ENCODE data around the gene KDM5A.

The KDM5A gene

DNA sequence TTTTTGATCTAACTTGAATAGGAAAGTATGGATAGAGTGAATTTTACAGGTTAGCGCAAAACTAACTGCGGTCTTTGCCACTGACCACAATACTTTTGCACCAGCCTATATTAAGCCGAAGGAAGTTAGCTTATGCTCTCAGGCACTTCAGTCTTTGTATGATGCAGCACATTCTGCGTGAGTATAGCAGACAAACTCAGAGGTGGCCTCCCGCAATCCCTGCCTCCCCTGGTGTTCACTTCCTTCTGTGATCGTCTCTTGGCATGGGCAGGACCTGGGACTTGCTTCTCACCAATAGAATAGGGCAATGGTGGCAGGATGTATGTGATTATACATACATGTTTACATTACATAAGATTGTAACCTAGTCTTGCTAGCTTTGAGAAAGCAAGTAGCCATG, 116.2 kb downstream of the KDM5A start:
- no peak for DNase-seq (ENCODE audit: low read depth in 2 of 2)

DNA sequence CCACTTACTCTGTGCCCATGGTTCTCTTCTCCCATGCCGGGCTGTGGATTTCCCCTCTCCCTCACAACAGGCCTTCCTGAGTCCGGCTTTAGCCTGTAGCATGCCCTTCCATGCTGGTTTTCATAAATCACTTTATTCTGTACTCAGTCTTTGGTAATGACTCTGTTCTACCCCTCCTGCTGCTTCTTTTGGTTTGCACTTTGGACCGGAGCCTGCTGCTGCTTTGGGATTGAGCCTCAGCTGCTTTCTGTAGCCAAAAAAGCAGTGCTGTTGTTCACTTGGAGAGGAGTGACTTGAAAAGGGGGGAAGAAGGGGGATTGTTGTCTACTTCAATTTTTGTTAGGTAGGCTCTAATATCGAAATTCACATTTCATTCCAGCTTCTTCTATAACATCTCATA, 118.0 kb downstream of the KDM5A start:
- DNase-seq (ENCODE audit: low read depth in 2 of 2) = no peak

DNA sequence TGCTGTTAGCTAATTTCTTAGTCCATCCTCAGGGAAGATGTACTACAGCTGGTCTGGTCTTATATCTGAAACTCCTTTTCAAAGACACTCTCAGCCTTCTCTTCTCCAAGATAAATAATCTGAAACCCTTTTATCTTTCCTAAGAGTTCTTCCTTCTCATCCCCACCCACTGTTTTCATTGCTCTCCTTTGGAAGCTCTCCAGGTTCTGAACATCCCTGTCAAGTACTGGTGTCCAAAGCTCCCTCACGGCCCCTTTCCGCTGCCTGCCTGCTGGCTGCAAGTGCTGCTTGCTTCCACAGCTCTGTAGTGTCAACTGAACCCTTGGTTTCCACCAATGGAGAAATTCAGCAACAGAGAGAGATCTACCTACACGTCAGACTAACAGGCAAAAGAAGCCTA, 119.9 kb downstream of the KDM5A start:
- DNase-seq (ENCODE audit: low read depth in 2 of 2) = no peak

DNA sequence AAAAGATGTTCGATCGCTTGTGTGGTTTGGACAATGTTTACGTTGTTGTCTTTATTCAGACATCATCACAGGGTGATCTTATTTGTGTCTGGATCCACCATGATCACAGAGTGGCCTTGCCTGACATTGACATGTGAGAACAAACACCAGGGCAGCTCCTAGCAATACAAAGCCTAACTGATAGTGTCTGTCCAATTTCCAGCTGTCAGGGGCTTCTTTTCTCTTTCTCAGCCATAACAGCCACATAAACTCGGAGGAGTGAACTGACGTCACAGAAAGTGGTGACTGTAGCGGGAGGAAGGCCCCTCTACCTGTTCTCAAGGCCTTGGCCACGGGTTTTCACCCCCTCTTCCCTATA, 120.7 kb downstream of the KDM5A start:
- DNase-seq (ENCODE audit: low read depth in 2 of 2) = no peak

DNA sequence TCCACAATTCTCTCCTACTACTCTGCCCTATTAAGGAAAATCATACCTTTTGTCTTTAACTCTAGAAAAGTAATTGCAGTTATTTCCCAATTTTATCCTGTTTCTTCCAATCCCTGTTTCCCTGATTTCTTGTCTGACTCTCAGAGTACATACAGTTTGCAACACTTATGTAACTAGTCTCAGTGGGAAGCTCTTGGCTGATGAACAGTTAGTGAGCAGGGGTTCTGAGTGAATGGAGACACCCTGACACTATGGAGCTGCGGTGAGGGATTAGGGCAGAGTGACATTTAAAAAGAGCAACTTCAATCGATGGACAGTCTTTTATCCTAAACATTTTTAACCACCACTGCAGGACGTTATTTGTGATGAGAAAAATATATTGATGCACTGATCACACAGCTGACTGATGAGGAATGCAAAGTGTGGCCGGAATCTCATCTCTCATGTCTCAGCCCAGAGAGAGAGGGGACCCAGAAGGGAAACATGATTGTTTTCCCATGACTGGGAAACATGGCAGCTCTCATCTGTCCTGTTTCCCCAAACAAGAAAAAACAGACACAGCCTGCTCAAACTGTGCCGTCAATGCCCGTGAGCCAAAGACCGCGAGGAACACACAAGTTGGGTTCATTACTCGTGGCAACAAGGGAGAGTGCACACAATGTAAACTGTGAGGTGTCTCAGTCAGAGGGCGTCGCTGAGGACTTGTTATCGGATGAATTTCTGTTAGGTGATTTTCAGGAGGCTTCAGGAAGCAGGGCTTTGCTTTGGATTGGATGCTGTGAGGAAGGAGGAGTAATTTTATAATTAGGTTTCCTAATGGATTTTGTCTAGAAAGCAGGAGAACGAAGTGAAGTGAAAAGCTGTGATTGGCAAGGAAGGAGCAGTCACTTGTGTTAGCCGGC, 121.3 kb downstream of the KDM5A start:
- DNase-seq (ENCODE audit: low read depth in 2 of 2) = no peak

DNA sequence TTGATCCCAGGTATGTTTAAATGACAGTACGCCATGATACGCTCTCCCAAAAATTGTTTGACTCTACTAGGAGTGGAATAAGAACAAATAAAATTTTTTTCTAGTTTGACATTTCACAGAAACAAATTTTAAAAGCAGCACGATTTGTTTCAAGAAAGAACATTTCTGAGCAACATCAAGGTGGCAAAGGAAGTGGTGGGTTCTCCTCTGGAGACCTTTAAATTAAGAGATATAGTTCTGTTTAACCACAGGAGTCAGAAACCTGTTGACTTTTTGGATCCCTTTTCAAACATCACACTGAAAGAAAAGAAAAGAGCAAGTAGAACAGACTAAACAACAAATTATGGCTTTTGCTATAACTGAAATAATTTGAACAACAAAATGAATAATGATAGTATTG, 124.0 kb downstream of the KDM5A start:
- no peak for DNase-seq (ENCODE audit: low read depth in 2 of 2)

DNA sequence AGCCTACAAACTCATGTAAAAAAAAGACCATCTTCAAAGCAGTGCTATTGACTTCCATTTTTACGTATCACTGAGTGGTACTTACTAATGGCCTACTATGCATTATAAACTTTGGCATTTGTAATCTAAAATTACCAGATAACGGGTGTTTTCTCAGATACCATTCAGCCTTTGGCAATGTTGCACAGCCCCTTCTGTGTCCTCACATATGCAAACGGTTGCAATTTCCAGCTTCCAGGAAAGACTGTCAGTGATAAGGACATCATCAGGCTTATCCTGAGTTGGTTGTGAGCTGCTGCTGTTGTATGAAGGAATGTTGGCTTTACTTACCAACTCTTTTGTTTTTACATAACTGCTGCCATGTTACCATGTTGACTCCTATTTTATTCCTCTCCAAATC, 124.9 kb downstream of the KDM5A start:
- DNase-seq (ENCODE audit: low read depth in 2 of 2) = no peak

DNA sequence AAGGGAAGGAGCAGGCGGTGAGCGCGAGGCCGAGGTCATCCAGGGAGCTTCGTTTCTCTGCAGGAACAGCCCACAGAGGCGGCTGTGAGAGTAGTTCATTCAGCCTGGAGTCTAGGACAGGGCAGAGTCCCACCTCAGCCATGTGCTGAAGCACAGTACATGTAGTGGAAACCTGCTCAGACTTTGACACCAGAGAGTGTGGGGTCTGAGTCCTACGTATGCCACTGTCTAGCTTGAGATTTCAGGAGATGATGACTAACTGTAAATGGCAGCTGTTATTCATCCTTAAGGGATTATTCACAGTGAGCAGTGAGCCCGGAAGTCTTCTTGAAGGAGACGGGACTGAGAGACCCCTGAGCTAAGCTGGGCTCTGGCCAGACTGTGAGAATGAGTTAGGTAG, 125.5 kb downstream of the KDM5A start:
- DNase-seq (ENCODE audit: low read depth in 2 of 2) = no peak

DNA sequence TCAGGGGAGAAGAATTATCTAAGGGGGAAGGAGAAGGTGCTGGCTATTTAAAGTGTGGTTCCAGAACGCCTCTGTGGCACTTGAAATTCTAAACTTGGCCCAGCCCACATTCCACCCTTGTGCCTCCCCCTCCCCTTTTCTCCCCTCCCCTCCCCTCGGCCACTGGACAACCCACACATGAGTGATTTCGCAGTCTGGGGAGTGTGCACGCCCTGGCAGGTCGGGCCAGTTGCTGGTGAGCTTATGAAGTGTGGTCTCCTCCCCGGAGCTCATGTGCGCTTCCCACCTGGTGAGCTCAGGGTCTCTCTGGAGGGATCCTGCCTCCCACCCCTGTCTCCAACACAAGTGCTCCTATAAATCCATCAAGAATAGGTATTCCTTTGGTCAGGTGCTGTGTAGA, 126.3 kb downstream of the KDM5A start, which contains the start of gene SLC6A13:
Gene SLC6A13 (minus strand): TSS at position 20 of the 400 bp plus-strand sequence. CDS start 2,784 bp downstream, outside the sequence.
- DNase-seq (ENCODE audit: low read depth in 2 of 2) = no peak

DNA sequence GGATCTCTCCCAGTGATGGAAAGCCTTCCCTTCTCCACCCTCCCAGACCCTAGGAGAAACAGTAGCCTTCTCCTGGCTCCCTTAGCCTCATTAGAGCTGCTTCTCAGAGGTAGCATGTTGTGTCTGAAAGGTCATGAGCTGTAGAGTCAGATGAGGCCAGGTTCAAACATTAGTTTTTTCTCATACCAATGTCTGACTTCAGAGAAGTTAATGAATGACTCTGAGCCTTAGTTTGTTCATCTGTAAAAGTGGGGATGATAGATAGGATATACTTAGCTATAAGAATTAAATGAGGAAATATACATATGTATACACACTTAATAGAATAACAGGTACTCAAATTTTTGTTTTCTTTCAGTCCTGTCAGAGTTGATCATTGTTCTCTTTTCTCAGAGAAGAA, 127.0 kb downstream of the KDM5A start:
- no peak for DNase-seq (ENCODE audit: low read depth in 2 of 2)

DNA sequence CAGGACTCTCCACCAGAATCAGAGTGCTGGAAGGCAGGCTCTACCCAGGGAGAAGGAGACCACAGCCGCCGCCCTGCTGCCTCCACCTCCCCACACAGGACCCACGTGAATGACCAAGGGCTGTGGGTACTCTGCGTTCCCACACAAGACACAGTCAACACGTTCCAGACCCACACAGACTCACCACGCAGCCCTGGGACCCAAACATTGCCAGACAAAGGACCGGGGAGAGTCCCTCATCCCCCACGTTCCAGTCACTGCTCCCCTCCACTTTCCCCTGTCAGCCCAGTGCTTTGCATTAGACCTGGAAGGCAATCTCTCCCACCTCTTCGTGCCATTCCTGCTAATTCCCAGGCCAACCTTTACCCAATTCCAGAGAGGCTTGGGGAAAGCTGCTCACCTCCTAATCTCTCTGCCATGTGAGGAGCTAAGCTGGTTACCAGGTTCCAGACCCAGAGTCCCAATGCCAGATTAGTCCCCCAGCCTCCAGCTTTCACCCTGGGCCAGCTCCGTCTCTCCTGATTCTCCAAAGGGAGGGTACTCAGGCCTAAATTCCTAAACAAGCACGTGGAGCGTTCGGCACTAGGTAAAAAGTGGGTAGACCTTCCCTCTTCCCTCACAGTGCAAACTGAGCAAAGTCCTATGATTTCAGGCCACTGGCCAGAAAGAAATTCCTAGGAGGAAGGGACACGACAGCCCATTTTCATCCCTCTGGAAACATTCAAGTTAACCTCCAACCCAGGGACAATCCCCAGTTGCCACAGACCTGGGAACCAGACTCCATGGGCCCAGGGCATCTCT, 131.4 kb downstream of the KDM5A start:
- DNase-seq (ENCODE audit: low read depth in 2 of 2) = no peak

DNA sequence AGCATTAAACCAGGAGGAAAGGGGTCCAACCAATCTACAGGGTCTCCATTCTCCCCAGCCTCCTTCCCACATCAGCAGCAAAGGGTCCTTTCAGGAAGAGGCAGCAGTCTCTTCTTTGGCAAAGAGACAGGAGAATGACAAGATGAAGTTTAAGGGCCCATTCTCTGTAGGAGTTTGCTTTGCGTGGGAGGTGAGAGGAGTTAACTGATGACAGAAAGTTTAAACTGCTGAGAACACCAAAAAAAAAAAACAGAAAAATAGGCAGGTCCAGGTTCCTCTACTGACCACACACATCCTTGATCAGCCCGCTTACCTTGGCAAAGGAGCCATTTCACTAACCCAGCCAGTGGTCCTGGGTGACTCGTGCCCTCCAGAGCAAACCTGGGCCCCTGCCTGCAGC, 132.2 kb downstream of the KDM5A start:
- no peak for DNase-seq (ENCODE audit: low read depth in 2 of 2)

DNA sequence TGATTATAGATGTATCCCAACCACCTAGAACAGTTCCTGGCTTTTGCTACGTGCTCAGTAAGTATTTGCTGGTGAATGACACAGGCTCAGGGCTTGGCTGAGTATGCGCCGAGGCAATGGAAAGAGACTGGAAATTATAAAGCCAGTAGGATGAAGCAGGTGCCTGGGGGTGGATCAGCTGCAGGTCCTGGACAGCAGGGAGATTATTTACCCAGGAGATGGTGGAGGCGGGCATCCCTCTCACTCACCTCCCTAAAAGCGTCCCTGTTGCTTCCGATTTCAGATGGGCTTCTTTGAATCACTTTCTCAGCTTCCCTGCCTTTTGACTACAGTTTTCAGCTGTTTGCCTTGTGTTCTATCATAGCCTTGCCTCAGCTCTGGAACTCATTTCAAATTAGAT, 132.9 kb downstream of the KDM5A start:
- DNase-seq (ENCODE audit: low read depth in 2 of 2) = no peak

DNA sequence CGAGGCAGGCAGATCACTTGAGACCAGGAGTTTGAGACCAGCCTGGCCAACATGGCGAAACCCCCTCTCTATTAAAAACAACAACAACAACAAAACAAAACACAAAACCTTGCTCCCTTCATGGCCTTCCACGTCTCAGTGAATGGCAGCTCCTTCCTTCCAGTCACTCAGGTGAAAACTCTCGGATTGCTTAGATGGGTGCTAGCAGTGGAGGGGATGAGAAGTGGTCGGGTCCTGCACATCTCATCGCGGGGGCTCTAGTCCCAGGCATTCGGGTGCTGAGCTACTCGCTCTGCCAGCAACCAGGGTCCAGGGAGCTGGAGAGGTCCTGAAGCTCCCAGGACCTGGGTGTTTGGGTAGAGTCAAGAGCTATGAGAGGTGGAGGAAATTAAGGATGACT, 134.2 kb downstream of the KDM5A start:
- DNase-seq (ENCODE audit: low read depth in 2 of 2) = no peak

DNA sequence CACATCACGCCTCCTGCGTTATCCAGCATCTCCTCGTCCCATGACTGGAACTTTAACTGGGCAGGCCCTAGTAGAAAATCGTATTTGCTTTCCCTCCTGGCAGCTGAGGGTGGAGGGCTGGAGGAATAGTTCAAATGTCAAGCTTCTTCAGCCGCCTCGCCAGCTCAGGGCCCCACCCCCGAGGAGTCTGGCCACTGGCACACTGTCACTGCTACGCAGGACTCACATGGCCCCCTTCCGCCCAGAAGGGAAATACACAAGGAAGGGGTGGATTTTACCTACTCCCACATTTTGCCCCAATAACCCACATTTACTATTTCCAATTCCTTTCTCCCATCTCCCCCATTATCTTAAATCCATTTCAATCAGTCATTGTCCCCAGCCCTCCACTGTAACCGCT, 135.1 kb downstream of the KDM5A start:
- no peak for DNase-seq (ENCODE audit: low read depth in 2 of 2)

DNA sequence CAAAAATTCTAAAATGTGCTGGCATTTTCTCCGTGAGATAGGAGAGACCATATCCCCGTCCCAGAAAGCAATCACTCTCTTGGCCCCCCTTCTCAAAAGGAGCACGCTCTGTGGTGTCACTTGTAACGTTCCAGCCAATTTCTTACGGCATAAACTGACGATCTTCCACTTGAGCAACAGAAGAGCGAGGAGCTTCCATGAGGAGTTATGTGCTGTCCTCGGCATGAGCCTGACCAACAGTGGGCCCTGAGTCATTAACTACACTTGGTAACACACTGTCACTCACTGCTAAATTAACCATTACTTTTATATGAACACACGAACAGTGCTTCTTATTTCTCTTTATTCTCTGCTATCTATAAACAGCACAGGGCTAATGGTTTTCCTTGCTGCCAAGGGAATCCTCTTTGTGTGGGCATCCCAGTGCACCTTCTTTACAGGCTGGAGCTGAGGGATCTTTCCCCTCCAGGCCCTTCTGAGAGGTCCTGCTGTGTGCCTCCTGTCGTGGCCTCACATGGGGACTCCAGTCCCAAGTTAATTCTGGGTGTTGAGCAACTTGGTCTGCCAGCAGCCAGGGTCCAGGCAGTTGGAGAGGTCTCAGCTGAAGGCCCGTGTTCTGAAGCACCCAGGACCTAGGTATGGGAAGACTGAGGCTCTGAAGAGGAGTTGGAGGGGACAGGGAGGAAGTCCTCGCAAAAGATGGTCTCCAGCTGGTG, 135.8 kb downstream of the KDM5A start:
- DNase-seq (ENCODE audit: low read depth in 2 of 2) = no peak

DNA sequence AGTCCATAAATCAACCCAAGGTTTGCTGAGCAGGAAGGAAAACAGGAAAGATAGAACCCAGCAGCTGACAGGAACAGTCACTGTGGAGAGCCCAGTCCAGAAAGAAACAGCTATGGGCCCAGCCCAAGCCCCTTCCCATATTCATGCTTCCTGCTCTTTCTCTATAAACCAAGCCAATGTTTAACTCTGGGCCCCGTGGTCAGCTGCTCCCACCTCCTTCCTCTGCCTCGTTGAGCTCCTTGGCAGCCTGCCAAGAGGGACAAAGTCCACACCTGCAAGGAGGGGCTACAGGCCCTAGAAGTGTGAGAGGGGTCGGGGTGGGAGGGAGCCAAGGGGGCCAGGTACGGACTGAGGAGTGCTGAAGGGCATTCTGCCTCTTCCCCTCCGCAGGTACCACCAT, 136.5 kb downstream of the KDM5A start:
- DNase-seq (ENCODE audit: low read depth in 2 of 2) = no peak

DNA sequence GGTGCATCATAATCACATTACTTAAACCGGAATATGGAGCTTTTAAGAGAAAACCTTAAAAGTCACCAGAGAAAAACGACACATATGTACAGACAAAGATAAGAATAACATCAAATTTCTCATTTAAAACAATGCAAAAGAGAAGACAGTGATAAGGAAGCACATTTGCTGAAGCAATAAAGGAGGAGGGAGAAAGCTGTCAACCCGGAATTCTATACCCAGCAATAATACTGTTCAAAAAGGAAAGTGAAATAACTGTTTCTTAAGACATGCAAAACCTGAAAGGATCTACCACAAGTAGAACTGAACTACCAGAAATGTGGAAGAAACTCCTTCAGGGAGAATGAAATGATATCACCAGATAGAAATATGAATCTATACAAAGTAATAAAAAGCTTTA, 141.8 kb downstream of the KDM5A start:
- no peak for DNase-seq (ENCODE audit: low read depth in 2 of 2)

DNA sequence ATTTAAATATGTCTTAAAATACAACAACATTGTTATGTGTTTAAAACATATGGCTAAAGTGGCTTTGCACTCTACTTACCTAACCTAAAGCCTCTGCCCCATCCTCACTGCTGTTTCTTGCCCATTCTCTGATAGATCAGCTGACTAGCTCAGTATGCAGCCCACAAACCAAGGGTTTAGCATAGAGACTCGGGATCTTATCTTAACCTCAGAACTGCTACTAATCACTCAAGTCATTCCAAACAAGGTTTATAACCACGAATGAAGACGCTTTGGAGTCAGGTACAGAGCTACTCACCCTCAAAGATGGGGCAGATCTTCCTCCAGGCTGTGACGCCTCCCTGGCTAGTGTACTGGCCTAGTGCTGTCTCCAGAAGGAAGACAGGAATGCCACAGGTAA, 145.7 kb downstream of the KDM5A start:
- DNase-seq (ENCODE audit: low read depth in 2 of 2) = no peak

DNA sequence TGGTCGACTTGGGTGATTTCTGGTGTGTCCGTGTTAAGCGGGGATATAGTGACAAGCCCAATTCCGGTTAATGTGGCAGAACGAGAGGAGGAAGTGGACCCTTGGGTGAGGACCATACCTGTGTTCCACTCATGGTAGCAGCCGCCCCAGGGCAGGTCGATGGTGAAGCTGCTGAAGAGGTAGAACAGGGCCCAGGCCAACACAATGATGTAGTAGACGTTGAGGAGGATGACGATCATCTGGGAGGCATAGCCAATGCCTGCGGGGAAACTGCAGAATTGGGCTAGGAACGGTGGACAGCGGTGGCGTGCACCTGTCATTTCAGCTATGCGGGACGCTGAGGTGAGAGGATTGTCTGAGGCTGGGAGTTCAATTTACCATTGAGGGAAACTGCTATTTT, 146.6 kb downstream of the KDM5A start:
- DNase-seq (ENCODE audit: low read depth in 2 of 2) = no peak

DNA sequence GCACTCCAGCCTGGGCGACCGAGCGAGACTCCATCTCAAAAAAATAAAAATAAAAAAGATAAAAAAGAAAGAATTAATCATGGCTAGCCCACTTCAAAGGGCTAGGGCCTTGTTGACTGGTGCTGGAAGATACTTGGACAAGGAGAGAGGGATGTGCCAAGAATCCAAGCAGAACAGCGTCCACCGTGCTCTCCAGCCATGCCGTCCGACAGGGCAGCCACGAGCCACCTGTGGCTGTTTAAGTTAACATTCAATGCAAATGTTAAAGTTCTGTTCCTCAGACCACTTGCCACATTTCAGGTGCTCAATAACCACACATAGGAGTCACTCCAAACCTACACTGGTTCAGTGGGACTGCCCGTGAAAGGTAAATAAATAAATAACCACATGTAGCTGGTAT, 147.9 kb downstream of the KDM5A start:
- no peak for DNase-seq (ENCODE audit: low read depth in 2 of 2)

DNA sequence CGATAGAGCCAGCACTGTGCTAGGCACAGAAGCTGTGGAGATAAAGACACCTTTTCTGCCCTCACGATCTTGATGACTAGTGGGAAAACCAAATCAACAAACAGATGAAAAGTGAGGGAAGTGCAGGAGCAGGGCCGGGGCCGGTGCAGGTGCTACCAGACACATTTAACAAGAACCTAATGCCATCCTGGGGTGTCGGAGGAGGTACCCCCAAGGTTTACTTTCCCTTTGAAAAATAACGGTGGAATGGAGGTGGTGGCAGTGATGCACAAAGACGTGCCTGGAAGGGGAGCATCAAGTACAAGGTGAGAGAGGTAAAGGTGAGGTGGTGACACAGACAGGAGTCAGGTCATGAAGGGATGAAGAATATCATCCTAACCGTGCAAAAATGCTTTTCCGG, 148.6 kb downstream of the KDM5A start:
- no peak for DNase-seq (ENCODE audit: low read depth in 2 of 2)

Measured in stimulated activated CD8-positive, alpha-beta memory T cell treated with anti-CD3 and anti-CD28 coated beads, Interleukin-2, amount 100 ng/mL, for 48 hours (primary cell).